Activated CD4-positive, alpha-beta T cell treated with anti-CD3 and anti-CD28 coated beads, Interleukin-2, amount 50 U/mL, for 24 hours (primary cell): Measurements from ENCODE around the gene PRKAB1.
"Not testable (repeated sequence)": the region's sequence is repeated elsewhere in the genome, so short reads cannot be mapped to it uniquely, and the experiment has no call there.

Experiments used
- DNase-seq, 2 donors: peaks; one replicate each; pipeline ENCODE4 v3.0.0-alpha.2; 2020; ENCODE audit warnings: low read depth in 1 of 2, low spot score in 1 of 2

The PRKAB1 gene

GRCh38 chr12:119683816-119684215, 15.9 kb downstream of the PRKAB1 start:
- no peak for DNase-seq

GRCh38 chr12:119684711-119685369, 16.9 kb downstream of the PRKAB1 start:
- no peak for DNase-seq

GRCh38 chr12:119685375-119685774, 17.4 kb downstream of the PRKAB1 start:
- DNase-seq, result no peak

- no peak for DNase-seq
Observed at GRCh38 chr12:119686355-119686754, 18.4 kb downstream of the PRKAB1 start.

GRCh38 chr12:119686776-119687175, 18.8 kb downstream of the PRKAB1 start:
- no peak for DNase-seq

GRCh38 chr12:119687406-119687805, 19.5 kb downstream of the PRKAB1 start:
- DNase-seq, result no peak

GRCh38 chr12:119687879-119688278, 19.9 kb downstream of the PRKAB1 start:
- DNase-seq, result no peak

GRCh38 chr12:119689935-119690500, 22.1 kb downstream of the PRKAB1 start:
- no peak for DNase-seq

- DNase-seq, result no peak
Observed at GRCh38 chr12:119691202-119691810, 23.4 kb downstream of the PRKAB1 start.

GRCh38 chr12:119692410-119692809, 24.5 kb downstream of the PRKAB1 start:
- DNase-seq, result no peak

GRCh38 chr12:119692997-119693396, 25.1 kb downstream of the PRKAB1 start:
- no peak for DNase-seq

- no peak for DNase-seq
Observed at GRCh38 chr12:119693511-119693910, 25.6 kb downstream of the PRKAB1 start.

- no peak for DNase-seq
Observed at GRCh38 chr12:119694111-119694510, 26.2 kb downstream of the PRKAB1 start.

GRCh38 chr12:119695034-119695433, 27.1 kb downstream of the PRKAB1 start:
- DNase-seq, result no peak

- no peak for DNase-seq
Observed at GRCh38 chr12:119696943-119697342, 29.0 kb downstream of the PRKAB1 start.

- DNase-seq, result no peak
Observed at GRCh38 chr12:119699199-119699760, 31.3 kb downstream of the PRKAB1 start.

GRCh38 chr12:119700078-119700477, 32.1 kb downstream of the PRKAB1 start:
- DNase-seq, result no peak

- DNase-seq, result no peak
Observed at GRCh38 chr12:119704065-119704747, 36.3 kb downstream of the PRKAB1 start.

GRCh38 chr12:119705182-119705581, 37.2 kb downstream of the PRKAB1 start:
- no peak for DNase-seq

GRCh38 chr12:119706427-119706826, 38.5 kb downstream of the PRKAB1 start:
- DNase-seq, result not testable (repeated sequence)

GRCh38 chr12:119710374-119710964, 42.5 kb downstream of the PRKAB1 start:
- DNase-seq, result no peak
